ENCODE results near the gene RBPJL. TPM values are rescaled to one million over a fixed set of nuclear protein-coding genes. Genes with fewer than 3 reads are reported as not detected.
A peak's percentile ranks its signal among the peaks of the same experiment; 100 is the strongest.

The RBPJL gene
- total RNA-seq, 1 experiment from 2014 or later = 0.85 TPM

GRCh38 chr20:45309075-45309474, 2.4 kb downstream of the RBPJL start (continued):
- TF ChIP-seq ZNF532 (CRISPR knock-in tag; IDR thresholded peaks at IDR 0.05; ENCODE audit: borderline replicate concordance) = no peak
- TF ChIP-seq NFYB (CRISPR knock-in tag; conservative IDR thresholded peaks at IDR 0.05; ENCODE audit: low read depth) = no peak

- peak; percentile 68 for ATAC-seq
- Mint-ChIP-seq H3K4me1 (peaks cover 15% of the 10 kb centered on the region), H3K27ac (no peak overlapping the region), H3K36me3 (no peaks in the 10 kb centered on the region), H3K4me3 (peak overlapping the region; percentile 63), H3K9me3 (no peaks in the 10 kb centered on the region), H3K27me3 (ENCODE audit: low read depth) (peaks cover 33% of the 10 kb centered on the region)
- CTCF ChIA-PET = interaction anchor here (0.6 to 3.3 kb wide), 55 partner anchors 9 to 624 kb away, joined by 3 to 61 read pairs (median 4); partner anchors contain the start of genes PIGT, SDC4, SYS1 and TP53TG5
- POLR2A ChIA-PET = interaction anchor here (1.0 to 1.1 kb wide), 2 partner anchors 11 to 18 kb away, joined by 3 to 4 read pairs; no protein-coding TSS in a partner anchor
- DNase-seq (ENCODE audit: low spot score) = peak; percentile 92
- TF ChIP-seq ZNF232 (CRISPR knock-in tag; IDR thresholded peaks at IDR 0.05) (peak; percentile 28; the same call in 1 of the 2 replicates), IRF1 (CRISPR knock-in tag; IDR thresholded peaks at IDR 0.05) (no peak), ZNF281 (CRISPR knock-in tag; IDR thresholded peaks at IDR 0.05) (no peak), CTCF (IDR thresholded peaks at IDR 0.05) (peak; percentile 71), GABPB1 (CRISPR knock-in tag; IDR thresholded peaks at IDR 0.05) (no peak), TEAD1 (CRISPR knock-in tag; IDR thresholded peaks at IDR 0.05) (peak; percentile 79; the same call in 1 of the 2 replicates), ETV6 (CRISPR knock-in tag; IDR thresholded peaks at IDR 0.05) (peak; percentile 64; the same call in 1 of the 2 replicates), FOXP1 (CRISPR knock-in tag; IDR thresholded peaks at IDR 0.05; ENCODE audit: borderline replicate concordance) (peak; percentile 16; the same call in 1 of the 2 replicates), MYBL2 (CRISPR knock-in tag; IDR thresholded peaks at IDR 0.05) (peak; percentile 32; the same call in 1 of the 2 replicates), MAX (CRISPR knock-in tag; IDR thresholded peaks at IDR 0.05) (peak; percentile 88), NR3C1 (CRISPR knock-in tag; conservative IDR thresholded peaks at IDR 0.05; ENCODE audit: low read depth) (no peak), NFYB (CRISPR knock-in tag; conservative IDR thresholded peaks at IDR 0.05; ENCODE audit: low read depth) (no peak), ARID4B (CRISPR knock-in tag; IDR thresholded peaks at IDR 0.05; ENCODE audit: borderline replicate concordance) (0 out of 2 replicates have a peak, but pooled peaks have one; percentile 62), ZNF219 (CRISPR knock-in tag; IDR thresholded peaks at IDR 0.05; ENCODE audit: borderline replicate concordance) (0 out of 2 replicates have a peak, but pooled peaks have one; percentile 27), SP1 (CRISPR knock-in tag; conservative IDR thresholded peaks at IDR 0.05) (peak; percentile 74), ZNF263 (CRISPR knock-in tag; IDR thresholded peaks at IDR 0.05; ENCODE audit: low read depth) (peak; percentile 96), ZBTB43 (CRISPR knock-in tag; IDR thresholded peaks at IDR 0.05) (0 out of 2 replicates have a peak, but pooled peaks have one; percentile 35)
Observed at GRCh38 chr20:45311589-45312211, 5.1 kb downstream of the RBPJL start.

All from WTC11 (cell line).